Measurements from ENCODE around the gene SIL1.

DNA sequence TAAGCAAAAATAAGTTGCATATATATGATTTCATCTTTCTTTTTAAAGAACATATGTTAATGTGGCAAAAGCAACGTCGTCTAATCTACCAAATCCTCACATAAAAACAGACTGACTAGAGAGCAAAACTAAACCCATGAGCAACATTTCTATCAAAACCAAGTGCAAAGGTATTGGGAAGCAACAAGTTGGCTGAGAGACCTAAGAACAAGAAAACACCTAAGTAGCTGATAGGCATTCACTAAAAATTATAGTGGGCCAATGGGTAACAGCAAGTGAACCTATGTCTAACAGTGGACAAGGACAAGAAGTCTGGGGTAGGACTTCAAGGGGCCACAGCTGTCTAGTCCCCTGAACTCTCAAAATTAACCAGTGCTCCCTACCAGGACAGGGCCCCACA, 130.1 kb downstream of the SIL1 start:
- no peak for TF ChIP-seq POLR2AphosphoS5 (IDR thresholded peaks at IDR 0.05)
- TF ChIP-seq, protein P1, sequence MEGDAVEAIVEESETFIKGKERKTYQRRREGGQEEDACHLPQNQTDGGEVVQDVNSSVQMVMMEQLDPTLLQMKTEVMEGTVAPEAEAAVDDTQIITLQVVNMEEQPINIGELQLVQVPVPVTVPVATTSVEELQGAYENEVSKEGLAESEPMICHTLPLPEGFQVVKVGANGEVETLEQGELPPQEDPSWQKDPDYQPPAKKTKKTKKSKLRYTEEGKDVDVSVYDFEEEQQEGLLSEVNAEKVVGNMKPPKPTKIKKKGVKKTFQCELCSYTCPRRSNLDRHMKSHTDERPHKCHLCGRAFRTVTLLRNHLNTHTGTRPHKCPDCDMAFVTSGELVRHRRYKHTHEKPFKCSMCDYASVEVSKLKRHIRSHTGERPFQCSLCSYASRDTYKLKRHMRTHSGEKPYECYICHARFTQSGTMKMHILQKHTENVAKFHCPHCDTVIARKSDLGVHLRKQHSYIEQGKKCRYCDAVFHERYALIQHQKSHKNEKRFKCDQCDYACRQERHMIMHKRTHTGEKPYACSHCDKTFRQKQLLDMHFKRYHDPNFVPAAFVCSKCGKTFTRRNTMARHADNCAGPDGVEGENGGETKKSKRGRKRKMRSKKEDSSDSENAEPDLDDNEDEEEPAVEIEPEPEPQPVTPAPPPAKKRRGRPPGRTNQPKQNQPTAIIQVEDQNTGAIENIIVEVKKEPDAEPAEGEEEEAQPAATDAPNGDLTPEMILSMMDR (IDR thresholded peaks at IDR 0.05): no peak
- TF ChIP-seq EP300 (IDR thresholded peaks at IDR 0.05): no peak

All from gastroesophageal sphincter (tissue), 3 donors.